ENCODE data around the gene CAMTA2.

Gene CAMTA2

DNA sequence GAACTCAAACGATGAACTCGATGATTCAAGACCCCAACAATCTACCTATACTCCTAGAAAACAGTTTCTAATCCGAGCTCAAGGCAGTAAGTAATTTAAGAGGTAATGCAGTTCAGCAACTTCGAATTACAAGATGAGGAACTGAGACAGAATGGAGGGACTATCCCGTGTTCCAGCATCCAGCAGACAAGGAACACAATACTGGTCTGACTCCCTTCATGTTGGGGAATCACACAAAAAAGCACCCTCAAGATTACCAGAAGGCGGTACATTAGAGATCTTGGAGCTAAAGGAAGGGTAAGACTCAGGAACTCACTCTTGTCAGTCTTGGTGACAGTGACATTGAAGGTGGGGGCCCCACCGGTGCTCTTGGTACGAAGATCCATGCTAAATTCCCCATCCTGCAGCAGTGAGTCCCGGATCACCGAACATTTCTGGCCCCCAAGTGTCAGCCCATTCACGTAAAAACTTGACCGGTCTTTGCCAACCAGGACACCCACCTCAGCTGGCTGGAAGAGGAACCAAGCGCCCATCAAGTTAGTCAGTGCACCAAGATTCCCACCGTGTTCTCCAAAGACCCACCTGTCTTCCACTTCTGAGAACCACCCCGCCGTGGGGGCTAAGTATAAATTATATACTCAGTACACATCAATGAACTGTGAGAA is 41.0 kb downstream of the CAMTA2 start:
- no peak for DNase-seq (ENCODE audit: low read depth)
- peak overlapping the region; percentile 99 for H3K4me3 ChIP-seq (ENCODE audit: low read depth, low read length)
- no peak for TF ChIP-seq CTCF (conservative IDR thresholded peaks at IDR 0.05; ENCODE audit: low read depth, low read length)

DNA sequence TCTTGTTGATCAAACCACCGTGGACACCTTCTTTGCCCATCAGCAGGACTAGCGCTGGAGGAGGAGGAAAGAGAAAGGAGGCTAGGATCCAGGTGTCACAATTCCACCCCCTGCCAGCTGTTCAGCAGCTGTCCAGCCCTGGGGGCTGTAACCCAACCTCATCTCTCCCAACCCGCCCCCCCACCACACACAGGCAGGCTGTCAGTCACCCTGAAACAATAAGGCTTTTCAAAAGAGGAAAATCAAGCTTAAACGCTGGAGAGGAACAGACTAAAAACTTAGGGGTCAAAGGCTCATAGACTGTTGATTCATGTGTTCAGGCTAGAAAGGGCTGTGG is 41.6 kb downstream of the CAMTA2 start:
- DNase-seq (ENCODE audit: low read depth): no peak
- H3K4me3 ChIP-seq (ENCODE audit: low read depth, low read length): peak overlapping the region; percentile 99
- TF ChIP-seq CTCF (conservative IDR thresholded peaks at IDR 0.05; ENCODE audit: low read depth, low read length): no peak

DNA sequence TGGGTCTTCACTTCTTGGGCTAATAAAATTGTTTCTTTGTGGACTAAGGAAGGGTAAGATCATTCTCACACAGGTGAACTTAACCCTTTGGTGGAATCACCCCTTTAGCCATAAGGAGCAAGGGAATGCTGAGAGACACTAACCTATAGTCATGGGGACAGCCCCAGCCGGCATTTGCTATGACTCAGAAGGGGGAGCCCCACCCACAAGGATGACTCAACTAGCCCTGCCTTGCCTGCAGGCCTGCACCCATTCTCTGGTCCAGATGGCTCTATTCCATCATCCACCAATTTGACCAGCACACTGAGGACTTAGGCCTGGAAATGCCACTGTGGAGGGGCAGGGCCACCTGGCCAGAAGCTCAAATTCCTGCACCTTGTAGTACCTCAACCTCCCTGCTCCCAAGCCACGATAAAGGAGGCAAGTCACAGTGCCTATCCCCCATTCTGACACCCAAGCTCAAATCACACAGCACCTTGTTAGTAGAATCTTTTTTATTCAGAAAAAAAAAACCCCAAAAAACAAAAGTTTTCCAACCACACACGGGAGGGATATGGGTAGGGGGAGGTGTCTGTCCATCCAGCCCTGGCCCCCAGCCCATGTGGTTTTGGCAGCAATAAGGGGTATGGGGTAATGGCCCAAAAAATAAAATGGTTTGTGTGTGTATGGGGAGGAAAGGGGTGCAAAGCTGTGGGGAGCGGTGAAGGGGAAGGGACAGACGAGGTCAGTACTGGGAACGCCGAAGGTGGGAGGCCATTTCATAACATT is 42.1 kb downstream of the CAMTA2 start:
- H3K4me3 ChIP-seq (ENCODE audit: low read depth, low read length): peak overlapping the region; percentile 99
- TF ChIP-seq CTCF (conservative IDR thresholded peaks at IDR 0.05; ENCODE audit: low read depth, low read length): no peak
- peak; percentile 91 for DNase-seq (ENCODE audit: low read depth)

DNA sequence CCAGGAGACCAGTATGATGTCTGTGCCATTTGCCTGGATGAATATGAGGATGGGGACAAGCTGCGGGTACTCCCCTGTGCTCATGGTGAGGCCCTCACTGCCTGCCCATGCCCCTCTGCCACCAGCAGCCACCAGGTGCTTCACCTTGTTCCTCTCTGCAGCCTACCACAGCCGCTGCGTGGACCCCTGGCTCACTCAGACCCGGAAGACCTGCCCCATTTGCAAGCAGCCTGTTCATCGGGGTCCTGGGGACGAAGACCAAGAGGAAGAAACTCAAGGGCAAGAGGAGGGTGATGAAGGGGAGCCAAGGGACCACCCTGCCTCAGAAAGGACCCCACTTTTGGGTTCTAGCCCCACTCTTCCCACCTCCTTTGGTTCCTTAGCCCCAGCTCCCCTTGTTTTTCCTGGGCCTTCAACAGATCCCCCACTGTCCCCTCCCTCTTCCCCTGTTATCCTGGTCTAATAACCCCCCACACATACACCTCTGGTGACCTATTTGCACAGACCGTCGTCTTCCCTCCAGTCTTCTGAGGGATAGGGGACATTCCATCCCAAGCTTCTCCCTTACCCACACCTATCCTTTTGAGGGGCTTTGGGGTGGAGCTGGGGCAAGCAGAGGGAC is 42.8 kb downstream of the CAMTA2 start:
- DNase-seq (ENCODE audit: low read depth): no peak
- TF ChIP-seq CTCF (conservative IDR thresholded peaks at IDR 0.05; ENCODE audit: low read depth, low read length): no peak
- no peak overlapping the region for H3K4me3 ChIP-seq (ENCODE audit: low read depth, low read length)

- H3K4me3 ChIP-seq (ENCODE audit: low read depth, low read length): no peak overlapping the region
These were observed 43.3 kb downstream of the CAMTA2 start for GRCh38 chr17:4944163-4944553.

GRCh38 chr17:4942760-4943508 is 44.5 kb downstream of the CAMTA2 start:
- H3K4me3 ChIP-seq (ENCODE audit: low read depth, low read length): no peak overlapping the region
- no peak for DNase-seq (ENCODE audit: low read depth)

More at GRCh38 chr17:4944163-4944553, 43.3 kb downstream of the CAMTA2 start:
- DNase-seq (ENCODE audit: low read depth): no peak
- TF ChIP-seq CTCF (conservative IDR thresholded peaks at IDR 0.05; ENCODE audit: low read depth, low read length): no peak

More at GRCh38 chr17:4942760-4943508, 44.5 kb downstream of the CAMTA2 start:
- no peak for TF ChIP-seq CTCF (conservative IDR thresholded peaks at IDR 0.05; ENCODE audit: low read depth, low read length)

All from choroid plexus epithelial cell (primary cell).